ENCODE results near the gene MED20. TPM values are rescaled to one million over a fixed set of nuclear protein-coding genes. Genes with fewer than 3 reads are reported as not detected.

Gene MED20
- total RNA-seq, 1 experiment from 2014 or later, result 29.8 TPM

DNA sequence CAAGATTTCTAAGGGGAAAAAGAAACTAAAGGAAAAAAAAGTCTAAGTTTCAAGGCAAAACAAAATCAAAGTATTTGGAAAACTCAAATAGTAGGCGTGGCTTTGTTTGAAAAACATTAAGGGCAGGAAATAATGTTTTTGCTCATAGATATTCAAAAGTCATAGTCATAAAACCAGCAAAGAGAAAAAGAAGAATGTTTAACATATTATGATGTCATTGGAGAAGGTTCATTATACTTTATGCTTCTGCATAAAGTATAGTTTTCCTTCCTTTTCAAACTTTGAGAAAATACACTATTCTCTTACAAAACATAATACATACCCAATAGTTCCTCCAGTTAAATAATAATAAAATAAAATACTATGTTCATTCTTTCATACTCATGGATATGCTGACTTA is 39.4 kb downstream of the MED20 start:
- no TSS peak for BruUV-seq (replicated peaks)
- Mint-ChIP-seq H3K9me3 (ENCODE audit: low read depth, unreplicated experiment) (no peaks in the 10 kb centered on the region), H3K36me3 (ENCODE audit: insufficient read depth, unreplicated experiment) (no peaks in the 10 kb centered on the region), H3K27me3 (ENCODE audit: unreplicated experiment) (no peaks in the 10 kb centered on the region), H3K4me3 (ENCODE audit: low read depth, unreplicated experiment) (no peak overlapping the region), H3K4me1 (ENCODE audit: low read depth, unreplicated experiment) (no peaks in the 10 kb centered on the region), H3K27ac (ENCODE audit: unreplicated experiment) (no peak overlapping the region)
- TF ChIP-seq, protein P1, sequence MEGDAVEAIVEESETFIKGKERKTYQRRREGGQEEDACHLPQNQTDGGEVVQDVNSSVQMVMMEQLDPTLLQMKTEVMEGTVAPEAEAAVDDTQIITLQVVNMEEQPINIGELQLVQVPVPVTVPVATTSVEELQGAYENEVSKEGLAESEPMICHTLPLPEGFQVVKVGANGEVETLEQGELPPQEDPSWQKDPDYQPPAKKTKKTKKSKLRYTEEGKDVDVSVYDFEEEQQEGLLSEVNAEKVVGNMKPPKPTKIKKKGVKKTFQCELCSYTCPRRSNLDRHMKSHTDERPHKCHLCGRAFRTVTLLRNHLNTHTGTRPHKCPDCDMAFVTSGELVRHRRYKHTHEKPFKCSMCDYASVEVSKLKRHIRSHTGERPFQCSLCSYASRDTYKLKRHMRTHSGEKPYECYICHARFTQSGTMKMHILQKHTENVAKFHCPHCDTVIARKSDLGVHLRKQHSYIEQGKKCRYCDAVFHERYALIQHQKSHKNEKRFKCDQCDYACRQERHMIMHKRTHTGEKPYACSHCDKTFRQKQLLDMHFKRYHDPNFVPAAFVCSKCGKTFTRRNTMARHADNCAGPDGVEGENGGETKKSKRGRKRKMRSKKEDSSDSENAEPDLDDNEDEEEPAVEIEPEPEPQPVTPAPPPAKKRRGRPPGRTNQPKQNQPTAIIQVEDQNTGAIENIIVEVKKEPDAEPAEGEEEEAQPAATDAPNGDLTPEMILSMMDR (IDR thresholded peaks at IDR 0.05; ENCODE audit: unreplicated experiment), result no peak
- CTCF ChIA-PET, result interaction anchor here (0.6 kb wide), 1 partner anchor 67 kb away, joined by 4 read pairs; no protein-coding TSS in a partner anchor
- no peak for DNase-seq
- intact Hi-C loops (cut with micrococcal nuclease; ENCODE audit: unreplicated experiment), result no loop called here

DNA sequence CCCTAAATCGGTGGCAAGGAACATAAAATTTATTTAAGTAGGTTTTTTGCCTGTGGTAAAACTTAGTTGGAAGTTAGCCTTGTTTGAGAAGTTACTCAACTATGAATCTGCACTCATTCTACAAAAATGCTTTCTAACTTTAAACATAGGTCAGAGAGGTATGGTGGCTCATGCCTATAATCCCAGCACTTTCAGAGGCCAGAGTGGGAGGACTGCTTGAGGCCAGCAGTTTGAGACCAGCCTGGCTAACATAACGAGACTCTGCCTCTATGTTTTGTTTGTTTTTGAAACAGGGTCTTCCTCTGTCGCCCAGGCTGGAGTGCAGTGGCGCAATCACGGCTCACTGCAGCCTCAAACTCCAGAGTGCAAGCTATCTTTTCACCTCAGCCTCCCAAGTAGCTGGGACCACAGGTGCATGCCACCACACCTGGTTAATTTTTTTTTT is 42.0 kb downstream of the MED20 start:
- CTCF ChIA-PET, result no interaction called here
- BruUV-seq (replicated peaks), result no TSS peak
- H3K4me1 Mint-ChIP-seq (ENCODE audit: low read depth, unreplicated experiment), result no peaks in the 10 kb centered on the region
- TF ChIP-seq, protein P1 (IDR thresholded peaks at IDR 0.05; ENCODE audit: unreplicated experiment), result no peak
- no peaks in the 10 kb centered on the region for H3K27me3 Mint-ChIP-seq (ENCODE audit: unreplicated experiment)
- H3K4me3 Mint-ChIP-seq (ENCODE audit: low read depth, unreplicated experiment), result no peak overlapping the region
- DNase-seq, result no peak
- intact Hi-C loops (cut with micrococcal nuclease; ENCODE audit: unreplicated experiment), result no loop called here
- no peaks in the 10 kb centered on the region for H3K9me3 Mint-ChIP-seq (ENCODE audit: low read depth, unreplicated experiment)
- no peak overlapping the region for H3K27ac Mint-ChIP-seq (ENCODE audit: unreplicated experiment)
- H3K36me3 Mint-ChIP-seq (ENCODE audit: insufficient read depth, unreplicated experiment), result no peaks in the 10 kb centered on the region

DNA sequence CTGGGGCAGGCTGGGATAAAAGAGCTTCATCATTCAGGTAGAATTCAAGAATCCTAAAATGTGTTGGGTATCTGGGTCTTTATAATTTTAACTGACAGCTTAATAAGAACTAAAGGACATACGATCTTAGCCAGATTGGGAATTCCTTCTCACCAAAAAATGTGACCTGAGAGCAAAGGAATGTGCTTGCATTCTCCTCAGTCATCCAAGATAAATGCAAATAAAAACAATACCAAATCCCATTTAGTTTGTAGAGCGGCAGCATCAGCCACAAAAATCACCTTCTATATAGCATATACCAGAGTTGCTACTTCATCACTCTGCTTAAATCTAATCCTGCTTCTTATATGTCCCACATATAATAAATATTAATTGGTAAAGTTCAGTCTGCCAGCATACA is 42.7 kb downstream of the MED20 start:
- Mint-ChIP-seq H3K4me1 (ENCODE audit: low read depth, unreplicated experiment) (no peaks in the 10 kb centered on the region), H3K4me3 (ENCODE audit: low read depth, unreplicated experiment) (no peak overlapping the region), H3K36me3 (ENCODE audit: insufficient read depth, unreplicated experiment) (no peaks in the 10 kb centered on the region), H3K27me3 (ENCODE audit: unreplicated experiment) (no peaks in the 10 kb centered on the region), H3K27ac (ENCODE audit: unreplicated experiment) (no peak overlapping the region), H3K9me3 (ENCODE audit: low read depth, unreplicated experiment) (no peaks in the 10 kb centered on the region)
- CTCF ChIA-PET, result interaction anchor here (0.9 kb wide), 1 partner anchor 90 kb away, joined by 3 read pairs; no protein-coding TSS in a partner anchor
- TF ChIP-seq, protein P1 (IDR thresholded peaks at IDR 0.05; ENCODE audit: unreplicated experiment), result no peak
- intact Hi-C loops (cut with micrococcal nuclease; ENCODE audit: unreplicated experiment), result no loop called here
- BruUV-seq (replicated peaks), result no TSS peak
- DNase-seq, result no peak

DNA sequence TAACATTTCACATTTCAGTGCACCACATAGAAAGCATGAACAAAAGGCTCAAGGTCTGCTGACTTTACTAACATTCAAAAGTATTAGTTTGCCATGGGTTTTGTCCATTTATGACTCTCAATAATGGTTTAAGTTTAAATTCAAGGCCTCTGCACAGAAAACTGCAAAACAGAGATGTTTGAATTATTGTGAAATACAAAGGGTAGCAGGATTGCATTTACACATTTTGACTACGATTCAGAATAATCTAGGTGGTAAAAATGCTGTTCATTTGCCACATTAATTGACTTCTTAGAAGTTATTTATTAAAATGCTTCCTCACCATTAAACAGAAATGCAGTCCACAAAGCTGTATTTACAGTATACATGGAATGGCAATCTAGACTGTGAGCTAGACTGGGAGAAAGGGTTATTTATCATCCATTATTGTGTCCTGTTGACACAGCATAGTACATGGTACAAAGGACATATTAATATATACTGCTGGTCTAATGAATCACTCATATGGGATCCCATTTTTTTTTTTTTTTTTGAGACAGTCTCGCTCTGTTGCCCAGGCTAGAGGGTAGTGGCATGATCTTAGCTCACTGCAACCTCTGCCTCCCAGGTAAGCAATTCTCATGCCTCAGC is 43.8 kb downstream of the MED20 start:
- H3K4me1 Mint-ChIP-seq (ENCODE audit: low read depth, unreplicated experiment), result no peaks in the 10 kb centered on the region
- BruUV-seq (replicated peaks), result no TSS peak
- no peaks in the 10 kb centered on the region for H3K27me3 Mint-ChIP-seq (ENCODE audit: unreplicated experiment)
- CTCF ChIA-PET, result no interaction called here
- H3K9me3 Mint-ChIP-seq (ENCODE audit: low read depth, unreplicated experiment), result no peaks in the 10 kb centered on the region
- H3K27ac Mint-ChIP-seq (ENCODE audit: unreplicated experiment), result no peak overlapping the region
- H3K36me3 Mint-ChIP-seq (ENCODE audit: insufficient read depth, unreplicated experiment), result no peaks in the 10 kb centered on the region
- no peak overlapping the region for H3K4me3 Mint-ChIP-seq (ENCODE audit: low read depth, unreplicated experiment)
- TF ChIP-seq, protein P1 (IDR thresholded peaks at IDR 0.05; ENCODE audit: unreplicated experiment), result no peak
- intact Hi-C loops (cut with micrococcal nuclease; ENCODE audit: unreplicated experiment), result no loop called here
- no peak for DNase-seq
